ENCODE data around the gene SLC22A1.

DNA sequence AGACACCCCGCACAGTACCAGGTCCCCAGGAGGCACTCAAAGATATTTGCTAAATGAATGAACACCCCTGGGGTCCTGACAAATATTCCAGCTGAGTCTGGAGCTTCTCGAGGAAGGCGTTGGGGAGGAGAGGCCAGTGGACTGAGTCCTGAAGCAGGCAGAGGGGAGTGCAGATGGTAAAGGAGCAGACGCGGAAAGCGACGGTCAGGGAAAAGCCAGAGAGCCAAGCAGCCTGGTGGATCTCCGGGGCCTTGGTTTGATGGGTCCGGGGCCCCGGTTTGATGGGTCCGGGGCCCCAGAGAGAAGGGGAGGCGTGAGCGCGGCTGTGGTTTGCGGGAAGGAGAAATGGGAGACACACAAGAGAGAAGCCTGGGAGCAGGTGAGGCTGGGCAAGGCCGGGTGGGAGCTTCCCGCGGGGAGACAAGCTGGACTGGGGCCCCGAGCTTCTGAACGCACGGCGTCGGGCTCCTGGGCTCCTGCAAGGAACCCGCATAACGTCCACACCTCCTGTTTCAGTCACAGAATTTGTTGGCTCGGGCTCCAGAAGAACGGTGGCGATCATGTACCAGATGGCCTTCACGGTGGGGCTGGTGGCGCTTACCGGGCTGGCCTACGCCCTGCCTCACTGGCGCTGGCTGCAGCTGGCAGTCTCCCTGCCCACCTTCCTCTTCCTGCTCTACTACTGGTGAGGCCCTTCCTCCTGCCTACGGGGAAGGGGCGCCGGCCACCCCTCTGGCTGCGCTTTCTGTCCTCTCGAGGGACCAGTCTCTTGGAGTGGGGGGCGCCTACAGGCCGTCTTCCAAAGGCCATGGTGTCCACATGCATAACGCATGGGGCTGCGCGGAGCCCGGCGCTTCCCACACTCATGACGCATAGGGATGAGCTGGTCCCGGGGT, 12.1 kb downstream of the SLC22A1 start:
- TF ChIP-seq FOXJ3 (CRISPR knock-in tag; IDR thresholded peaks at IDR 0.05) (no peak), POLR2AphosphoS5 (IDR thresholded peaks at IDR 0.05; ENCODE audit: low read depth, low read length) (no peak), SMC3 (IDR thresholded peaks at IDR 0.05; ENCODE audit: low read depth, low read length) (no peak), RCOR1 (IDR thresholded peaks at IDR 0.05; ENCODE audit: low read length) (no peak), CTCF (IDR thresholded peaks at IDR 0.05) (no peak)
- TF ChIP-seq, protein P1, sequence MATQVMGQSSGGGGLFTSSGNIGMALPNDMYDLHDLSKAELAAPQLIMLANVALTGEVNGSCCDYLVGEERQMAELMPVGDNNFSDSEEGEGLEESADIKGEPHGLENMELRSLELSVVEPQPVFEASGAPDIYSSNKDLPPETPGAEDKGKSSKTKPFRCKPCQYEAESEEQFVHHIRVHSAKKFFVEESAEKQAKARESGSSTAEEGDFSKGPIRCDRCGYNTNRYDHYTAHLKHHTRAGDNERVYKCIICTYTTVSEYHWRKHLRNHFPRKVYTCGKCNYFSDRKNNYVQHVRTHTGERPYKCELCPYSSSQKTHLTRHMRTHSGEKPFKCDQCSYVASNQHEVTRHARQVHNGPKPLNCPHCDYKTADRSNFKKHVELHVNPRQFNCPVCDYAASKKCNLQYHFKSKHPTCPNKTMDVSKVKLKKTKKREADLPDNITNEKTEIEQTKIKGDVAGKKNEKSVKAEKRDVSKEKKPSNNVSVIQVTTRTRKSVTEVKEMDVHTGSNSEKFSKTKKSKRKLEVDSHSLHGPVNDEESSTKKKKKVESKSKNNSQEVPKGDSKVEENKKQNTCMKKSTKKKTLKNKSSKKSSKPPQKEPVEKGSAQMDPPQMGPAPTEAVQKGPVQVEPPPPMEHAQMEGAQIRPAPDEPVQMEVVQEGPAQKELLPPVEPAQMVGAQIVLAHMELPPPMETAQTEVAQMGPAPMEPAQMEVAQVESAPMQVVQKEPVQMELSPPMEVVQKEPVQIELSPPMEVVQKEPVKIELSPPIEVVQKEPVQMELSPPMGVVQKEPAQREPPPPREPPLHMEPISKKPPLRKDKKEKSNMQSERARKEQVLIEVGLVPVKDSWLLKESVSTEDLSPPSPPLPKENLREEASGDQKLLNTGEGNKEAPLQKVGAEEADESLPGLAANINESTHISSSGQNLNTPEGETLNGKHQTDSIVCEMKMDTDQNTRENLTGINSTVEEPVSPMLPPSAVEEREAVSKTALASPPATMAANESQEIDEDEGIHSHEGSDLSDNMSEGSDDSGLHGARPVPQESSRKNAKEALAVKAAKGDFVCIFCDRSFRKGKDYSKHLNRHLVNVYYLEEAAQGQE (IDR thresholded peaks at IDR 0.05; ENCODE audit: low read depth, low read length) = no peak
